Activated CD4-positive, alpha-beta T cell treated with anti-CD3 and anti-CD28 coated beads, Interleukin-2, Interleukin-4, amounts not matched to agents 100 ng/mL and 50 ng/mL, durations not matched to agents 16 hours and 8 hours (primary cell): Measurements from ENCODE around the gene NR4A1.

Experiments used
- DNase-seq: peaks from one replicate; pipeline ENCODE4 v3.0.0-alpha.2; 2020; ENCODE audit warnings: low spot score

NR4A1 gene

DNA sequence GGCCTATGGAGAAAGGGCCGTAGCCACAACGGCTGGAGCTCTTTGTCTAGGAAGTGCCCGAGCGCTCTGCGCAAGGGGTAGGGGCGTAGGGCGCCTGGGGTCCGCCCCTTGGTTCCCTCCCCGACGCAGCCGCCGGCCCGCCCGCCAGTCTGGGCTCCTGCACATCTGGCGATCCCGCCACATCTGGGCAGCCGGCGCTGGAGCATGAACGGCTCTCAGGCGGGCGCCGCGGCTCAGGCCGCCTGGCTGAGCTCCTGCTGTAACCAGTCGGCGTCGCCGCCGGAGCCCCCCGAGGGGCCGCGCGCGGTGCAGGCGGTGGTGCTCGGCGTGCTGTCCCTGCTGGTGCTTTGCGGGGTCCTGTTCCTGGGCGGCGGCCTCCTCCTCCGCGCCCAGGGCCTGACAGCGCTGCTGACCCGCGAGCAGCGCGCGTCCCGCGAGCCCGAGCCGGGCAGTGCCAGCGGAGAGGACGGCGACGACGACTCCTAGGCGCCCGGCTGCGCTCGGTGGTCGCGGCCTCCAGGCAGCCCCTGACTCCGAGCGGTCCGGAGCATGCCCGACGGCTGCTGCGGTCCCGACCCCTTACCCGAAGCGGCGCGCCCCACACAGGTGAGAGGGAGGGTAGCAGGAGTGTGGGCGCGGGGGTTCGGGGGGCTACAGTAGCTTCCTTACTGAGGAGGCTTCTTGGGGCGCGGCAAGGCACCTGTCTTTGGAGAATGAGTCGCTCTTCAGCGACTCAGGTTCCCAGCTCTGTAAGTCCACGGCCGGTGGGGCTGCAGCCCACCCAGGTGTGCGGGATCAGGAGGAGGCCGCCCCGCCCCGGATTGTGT is 28.5 kb downstream of the NR4A1 start, which contains the start of gene SMIM41:
Gene SMIM41 (plus strand): TSS at position 129 of the 827 bp plus-strand sequence. CDS start 76 bp downstream, at position 205.
- DNase-seq: no peak

DNA sequence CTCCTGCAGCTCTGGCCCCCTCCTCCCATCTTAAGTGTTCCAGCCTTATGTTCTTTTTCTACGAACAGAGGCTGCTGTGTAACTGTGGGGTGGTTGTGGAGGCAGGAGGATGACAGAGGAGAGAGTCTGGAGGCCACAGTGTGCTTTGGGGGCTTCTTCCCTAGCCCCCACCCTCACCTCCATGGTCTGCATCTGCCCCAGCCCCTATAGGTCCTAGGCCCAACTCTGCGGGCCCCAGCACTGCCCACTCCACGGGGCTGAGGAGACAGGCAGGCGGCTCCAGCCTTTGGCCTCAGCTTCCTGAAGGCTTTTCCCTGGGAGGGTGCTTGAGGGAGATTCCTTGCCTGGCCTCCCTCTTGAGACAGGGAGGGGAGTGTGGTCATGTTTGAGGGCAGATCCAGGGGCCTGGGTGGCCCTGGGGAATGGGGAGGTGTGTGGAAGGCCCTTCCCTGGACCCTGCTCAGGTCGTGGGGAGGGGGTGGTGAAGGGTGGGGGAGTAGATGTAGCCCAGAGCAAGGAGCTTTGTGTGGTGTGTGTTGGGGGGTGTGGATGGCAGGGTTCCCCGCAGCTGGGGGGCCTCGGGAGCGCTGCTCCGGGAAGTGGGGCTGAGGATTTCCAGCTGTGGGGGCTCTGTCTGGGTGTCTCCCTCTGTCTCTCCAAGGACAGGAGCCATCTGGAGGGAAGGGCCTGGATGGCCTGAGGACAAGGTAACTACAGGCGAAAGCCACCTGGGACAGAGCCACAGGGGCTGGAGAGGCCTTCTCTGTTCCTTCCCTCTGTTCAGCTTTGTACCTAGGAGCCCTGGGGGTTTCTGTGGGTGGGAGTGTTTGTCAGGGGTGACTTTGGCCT is 29.4 kb downstream of the NR4A1 start:
- no peak for DNase-seq

DNA sequence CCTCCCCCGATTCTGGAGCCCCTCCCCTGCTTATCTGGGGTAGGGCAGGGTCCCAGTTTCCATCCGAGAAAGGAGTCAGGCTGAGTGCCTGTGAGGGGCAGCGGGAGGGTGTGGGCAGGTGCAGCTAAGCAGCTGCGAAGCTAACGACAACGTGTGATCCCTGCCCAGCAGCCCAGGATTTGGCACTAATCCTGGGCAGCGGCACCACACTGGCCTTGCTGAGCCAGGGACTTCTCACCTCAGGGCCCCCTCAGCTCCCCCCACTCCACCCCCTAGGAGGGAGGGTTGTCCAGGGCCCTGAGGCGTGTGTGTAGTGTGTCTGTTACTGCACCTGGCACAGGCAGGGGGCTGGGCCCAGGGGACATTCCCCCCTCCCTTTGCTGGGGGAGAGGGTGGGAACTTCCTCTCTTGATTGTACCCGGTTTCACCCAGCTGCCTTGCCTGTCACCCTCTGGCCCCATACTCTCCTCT is 30.1 kb downstream of the NR4A1 start:
- no peak for DNase-seq

DNA sequence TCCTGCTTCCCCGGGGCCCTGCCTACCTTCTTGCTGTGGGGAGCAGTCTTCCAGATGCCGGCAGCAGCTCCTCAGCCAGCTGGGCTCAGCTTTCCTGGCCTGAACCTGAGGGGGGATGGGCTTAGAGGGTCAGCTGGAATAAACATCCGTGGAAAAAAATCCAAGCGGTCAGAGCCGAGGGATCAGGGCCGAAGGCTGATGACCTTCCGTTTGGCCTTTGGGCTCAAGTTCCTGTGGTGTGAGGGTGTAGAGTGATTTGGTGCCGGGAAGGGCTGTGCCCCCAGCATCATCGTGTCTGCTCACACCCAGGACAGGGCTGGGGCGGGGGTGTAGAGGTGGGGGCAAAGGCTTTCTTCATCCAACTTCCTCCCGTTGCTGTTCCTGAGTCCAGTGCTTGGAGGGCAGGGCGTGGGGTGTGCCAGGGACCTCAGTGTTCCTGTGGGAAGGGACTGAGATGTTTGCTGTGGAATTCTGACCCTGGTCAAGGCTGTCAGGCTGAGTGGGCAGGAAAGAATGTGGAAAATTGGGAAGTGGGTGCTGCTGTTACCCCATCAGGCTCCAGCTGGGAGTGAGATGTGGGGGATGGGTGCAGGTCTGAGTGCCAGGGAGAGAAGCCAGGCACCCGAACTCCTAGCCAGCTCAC is 30.9 kb downstream of the NR4A1 start:
- DNase-seq: no peak

DNA sequence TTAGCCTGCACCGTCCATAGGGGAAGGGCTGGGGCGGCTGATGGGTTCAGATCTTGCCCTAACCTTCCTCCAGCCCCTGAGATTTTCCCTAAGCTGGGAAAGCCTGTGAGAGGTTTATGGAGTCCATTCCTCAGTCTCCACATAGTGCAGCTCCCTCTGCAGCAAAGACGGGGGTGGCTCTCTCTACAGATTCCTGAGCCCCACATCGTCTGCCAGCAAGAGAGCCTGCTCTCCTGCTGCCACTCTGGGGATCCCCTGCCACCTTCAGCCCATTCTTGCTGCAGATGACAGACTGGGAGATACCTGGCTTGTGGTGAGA is 31.4 kb downstream of the NR4A1 start:
- no peak for DNase-seq

DNA sequence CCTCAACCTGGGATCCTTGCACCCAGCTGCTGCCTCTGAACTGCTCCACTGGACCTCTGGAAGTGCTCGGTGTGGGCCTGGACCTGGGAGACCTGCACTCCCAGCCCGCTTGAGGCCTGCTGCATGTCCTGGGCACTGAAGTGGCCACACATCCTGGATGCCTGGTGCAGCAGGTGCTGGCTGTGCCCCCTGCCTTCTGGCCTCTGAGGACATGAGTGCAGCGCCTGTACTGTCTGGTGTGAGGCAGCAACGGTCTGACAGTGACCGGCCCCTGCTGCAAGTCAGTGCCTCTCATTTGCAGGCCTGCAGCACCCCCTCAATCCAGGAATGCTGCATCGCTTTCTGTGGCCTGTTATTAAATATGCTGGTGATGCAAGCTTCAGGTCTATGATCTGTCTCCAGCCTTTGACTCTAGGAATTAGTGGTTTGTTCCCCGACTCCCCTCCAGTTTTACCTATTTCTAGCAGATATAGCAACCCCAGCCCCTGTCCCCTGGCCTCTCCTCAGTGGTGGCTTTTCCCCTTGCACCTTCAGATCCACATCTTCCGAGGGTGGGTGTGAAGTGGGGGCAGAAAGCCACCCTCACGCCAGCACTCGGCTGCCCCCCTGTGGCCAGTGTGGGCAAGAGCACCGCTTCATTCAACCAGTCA is 31.9 kb downstream of the NR4A1 start:
- peak; percentile 66 for DNase-seq

DNA sequence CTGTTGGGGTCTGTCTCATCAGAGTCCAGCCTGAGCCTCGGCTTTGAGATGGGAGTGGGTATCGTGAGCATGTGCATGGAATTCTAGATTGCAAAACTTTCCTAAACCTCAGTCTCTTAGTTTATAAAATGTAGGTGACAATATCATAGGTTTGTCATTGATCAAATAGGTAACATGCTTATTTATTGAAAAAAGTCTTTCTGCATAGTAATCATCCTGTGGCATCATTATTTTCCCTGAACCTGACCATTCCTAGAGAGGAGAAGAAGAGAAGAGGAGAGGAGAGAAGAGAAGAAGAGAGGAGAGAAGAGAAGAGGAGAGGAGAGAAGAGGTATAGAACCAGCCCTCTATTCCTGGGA is 32.4 kb downstream of the NR4A1 start:
- no peak for DNase-seq

DNA sequence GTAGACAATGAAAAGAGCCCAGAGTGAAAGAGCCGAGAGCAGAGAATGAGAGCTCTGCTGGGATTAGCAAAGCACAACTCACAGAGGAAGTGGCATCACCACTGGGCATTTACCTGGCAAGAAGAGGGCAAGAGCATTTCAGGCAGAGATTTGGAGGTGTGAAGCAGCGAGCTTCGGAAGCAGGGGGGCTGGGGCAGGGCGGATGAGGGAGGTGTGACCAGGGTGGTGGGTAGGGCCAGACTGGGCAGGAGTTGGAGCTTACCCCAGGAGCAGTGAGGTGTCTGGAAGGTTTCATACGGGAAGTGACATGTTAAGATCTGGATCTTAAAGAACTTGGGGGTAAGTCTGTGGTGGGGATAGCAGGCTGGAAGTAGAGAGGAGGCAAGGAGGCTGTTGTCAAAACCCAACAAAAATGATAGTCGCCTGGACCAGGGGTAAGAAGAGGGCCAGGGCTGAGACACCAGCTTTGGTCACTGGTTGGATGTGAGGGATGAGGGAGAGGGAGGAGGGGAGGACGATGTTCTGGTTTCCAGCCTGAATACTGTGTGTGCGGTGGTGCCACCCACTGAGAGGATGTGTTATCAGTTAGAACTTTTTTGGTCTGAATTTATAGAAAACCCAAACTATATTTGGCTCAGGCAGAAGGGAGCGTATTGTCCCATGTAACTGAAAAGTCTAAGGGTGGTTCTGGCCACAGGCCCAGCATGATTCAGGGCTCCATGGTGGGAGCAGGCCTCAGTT is 33.4 kb downstream of the NR4A1 start:
- no peak for DNase-seq

DNA sequence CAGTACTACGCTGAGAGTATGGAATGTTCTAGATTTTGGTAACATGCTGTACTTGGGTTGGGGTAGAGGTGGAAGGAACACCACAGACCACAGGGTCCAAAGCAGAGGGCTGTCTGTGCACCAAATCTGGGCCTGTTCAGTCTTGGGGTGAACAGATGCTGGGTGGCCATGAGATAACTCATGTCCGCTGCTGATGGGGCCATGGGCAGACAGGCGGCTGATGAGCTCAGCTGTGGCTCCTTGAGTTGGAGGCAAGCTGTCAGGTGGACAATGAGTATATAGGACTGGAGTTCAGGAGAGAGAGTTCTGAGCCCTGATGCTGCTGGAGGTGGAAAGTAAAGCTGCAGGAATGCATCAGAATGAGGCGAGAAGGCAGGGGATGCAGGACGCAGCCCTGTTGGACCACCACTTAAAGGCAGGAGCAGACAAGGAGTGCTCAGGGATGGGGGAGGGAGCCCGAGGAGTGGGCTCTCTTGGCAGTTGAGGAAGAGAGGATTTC is 34.5 kb downstream of the NR4A1 start:
- no peak for DNase-seq

DNA sequence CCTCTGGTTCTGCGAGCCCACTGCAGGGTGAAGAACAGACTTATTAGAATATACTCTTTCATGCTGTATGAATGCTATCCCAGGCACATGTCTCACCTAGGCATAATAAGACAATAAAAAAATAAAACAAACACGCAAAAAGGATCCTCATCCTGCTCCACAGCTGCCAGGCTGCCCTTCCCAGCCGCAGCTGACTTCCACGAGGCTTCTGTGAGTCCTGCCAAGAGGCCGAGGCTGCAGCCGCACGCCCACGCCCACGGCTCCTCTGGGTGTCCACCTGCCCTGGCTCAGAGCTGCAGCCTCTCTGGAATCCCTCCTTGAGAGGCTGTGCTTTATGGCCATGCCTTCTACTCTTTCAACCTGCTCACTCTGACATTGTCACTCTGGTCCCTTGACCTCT is 35.1 kb downstream of the NR4A1 start:
- no peak for DNase-seq

DNA sequence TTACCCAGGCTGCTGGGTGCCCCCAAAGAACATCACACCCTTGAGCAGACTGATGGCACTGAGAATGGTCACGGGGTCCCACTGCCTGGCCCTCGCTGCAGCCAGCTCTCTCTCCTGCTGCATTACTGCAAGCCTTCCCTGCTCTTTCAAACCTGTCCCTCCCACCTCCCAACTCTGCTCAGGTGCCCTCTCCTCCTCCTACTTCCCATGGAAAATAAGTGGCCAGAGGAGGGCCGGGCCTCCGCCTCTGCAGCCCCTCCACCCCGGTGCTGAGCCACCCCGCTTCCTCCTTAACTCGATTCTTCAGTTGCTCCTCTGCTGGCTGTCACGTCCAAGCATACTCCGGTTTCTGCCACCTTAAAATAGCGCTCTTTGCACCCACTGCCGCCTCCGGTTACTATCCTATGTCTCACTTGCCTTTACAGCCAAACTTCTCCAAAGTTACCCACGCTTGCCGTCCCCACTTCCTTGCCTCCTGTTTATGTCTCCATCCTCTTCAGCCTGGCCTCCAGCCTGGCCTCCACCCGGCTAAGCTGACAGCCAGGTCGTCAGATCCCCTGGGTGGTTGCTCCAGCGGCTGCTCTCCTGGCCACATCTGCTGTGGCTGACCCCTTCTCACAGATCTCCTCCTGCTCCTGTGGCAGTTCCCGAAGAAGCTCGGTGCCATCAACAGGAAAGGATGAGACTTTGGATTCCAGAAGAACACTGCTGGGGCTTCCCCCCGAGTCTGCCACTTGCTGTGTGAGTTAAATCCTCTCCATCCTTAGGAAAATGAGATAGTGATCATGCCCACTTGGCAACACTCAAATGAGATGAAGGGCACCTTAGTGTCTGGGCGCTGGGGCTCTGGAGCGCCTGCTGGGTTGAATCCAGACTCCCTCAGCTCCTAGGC is 35.9 kb downstream of the NR4A1 start:
- no peak for DNase-seq

DNA sequence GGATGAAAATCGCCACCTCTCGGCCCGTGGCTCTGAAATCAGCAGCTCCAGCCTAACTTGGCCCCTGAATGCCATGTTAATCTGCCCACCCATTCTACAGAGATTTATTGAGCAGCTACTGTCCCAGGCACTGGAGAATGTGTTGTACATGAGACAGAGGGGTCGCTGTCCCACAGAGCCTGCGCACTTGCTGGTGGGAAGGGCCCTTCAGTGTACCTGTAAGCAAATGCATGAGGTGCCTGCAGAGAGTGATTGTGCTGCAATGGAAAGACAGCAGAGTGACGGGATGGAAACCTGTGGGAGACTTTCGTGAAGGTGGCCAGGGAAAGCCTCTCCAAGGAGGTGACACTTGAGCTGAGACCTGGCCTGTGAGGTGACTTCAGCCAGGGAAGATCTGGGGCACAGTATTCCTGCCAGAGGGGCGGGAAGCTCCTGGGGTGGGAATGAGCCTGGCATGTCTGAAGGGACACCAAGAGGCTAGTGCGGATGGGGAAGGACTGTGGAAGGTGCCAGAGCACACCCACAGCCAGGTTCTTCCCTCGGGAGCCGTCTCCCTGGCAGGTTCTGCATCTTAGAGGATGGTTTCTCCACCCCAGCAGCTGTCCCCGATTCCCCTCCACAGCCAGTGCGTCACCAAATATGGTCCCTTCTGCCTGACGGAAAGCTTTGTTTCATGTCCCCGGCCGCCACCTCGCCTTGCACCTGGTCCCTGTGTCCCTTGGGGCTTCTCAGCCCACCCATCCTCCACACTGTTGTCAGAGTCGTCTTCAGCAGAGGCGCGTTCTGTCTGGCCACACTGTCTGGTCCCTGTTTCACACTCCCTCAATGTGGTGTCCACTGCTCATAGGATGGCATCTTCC is 36.9 kb downstream of the NR4A1 start:
- DNase-seq: no peak

DNA sequence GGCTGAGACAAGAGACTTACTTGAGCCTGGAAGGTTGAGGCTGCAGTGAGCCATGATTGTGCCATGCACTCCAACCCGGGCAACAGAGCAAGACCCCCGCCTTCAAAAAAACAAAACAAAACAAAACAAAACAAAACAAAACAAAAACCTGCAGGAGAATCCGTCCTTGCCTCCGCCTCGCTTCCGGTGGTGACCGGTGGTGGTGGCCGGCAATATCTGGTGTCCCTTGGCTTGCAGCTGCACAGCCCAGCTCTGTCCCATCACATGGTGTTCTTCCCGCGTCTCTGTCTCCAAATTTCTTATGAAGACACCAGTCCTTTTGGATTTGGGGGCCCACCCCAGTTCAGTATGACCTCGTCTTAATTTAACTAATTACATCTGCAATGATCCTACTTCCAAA is 38.2 kb downstream of the NR4A1 start:
- DNase-seq: no peak

DNA sequence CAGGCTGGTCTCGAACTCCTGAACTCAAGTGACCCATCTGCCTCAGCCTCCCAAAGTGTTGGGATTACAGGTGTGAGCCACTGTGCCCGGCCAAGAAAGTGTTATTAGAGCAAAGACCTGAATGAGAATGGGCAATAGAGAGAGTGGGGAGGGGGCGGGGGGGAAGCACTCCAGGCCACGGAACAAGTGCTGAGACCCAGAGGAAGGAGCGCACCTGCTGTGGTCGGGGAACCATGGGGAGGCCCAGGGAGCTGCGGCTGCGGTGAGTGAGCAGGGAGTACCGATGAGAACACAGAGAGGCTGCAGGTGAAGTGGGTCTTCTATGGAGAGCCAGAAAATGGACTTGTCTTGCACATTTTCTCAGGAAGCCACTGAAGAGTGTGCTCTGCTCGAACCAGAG is 39.0 kb downstream of the NR4A1 start:
- DNase-seq: no peak

DNA sequence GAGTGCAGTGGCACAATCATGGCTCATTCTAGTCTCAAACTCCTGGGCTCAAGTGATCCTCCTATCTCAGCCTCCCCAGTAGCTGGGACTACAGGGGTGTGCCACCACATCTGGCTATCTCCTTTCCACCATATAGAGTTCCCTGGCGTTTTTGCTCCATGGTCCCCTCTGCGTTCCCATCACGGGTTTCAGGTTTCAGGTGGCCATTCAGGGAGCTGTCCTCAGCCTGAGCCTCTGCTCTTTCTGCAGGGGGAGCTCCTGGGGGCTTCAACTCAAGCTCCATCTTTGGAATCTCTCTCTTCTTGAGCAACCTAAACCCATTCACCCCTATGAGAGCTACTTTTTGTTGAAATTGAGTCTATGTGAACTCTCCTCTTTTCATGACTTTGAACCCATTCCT is 39.8 kb downstream of the NR4A1 start:
- DNase-seq: no peak

DNA sequence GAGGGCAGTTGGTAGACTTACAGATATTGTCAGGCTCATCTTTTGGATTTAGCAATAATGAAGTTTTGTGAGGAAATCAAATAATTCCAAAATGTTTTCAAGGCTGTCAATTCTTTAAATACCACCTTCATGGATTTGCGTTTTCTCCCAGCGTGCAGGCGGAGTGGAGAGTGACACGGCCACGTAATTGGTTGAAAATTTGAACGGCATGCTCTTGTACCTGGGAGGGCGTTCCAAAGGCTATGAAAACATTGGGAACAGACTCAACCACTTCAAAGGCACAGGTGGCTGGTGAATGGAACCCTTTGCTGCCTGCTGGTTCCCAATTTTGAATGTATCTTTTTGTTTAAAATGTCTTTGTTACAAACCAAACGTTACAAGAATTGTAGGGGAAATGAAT is 40.6 kb downstream of the NR4A1 start:
- DNase-seq: no peak

DNA sequence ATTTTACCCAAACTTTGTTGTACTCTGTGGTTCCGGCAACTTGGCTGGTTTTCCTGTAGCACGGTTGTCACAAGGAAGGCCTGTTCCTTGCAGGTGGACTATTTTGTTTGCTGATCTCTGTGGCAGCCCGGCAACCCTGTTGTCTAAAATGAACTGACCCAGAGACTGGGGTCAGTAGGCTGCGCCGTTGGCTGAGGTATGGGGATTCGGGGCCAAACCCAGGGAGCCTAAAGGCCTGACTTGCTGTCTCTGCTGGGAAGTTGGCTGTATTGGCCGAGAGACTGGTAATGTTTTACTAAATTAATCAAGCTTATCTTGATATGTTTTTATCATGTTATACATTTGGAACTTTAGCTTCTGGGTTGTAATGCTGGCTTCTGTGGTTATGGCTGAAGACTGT is 42.1 kb downstream of the NR4A1 start:
- DNase-seq: no peak

DNA sequence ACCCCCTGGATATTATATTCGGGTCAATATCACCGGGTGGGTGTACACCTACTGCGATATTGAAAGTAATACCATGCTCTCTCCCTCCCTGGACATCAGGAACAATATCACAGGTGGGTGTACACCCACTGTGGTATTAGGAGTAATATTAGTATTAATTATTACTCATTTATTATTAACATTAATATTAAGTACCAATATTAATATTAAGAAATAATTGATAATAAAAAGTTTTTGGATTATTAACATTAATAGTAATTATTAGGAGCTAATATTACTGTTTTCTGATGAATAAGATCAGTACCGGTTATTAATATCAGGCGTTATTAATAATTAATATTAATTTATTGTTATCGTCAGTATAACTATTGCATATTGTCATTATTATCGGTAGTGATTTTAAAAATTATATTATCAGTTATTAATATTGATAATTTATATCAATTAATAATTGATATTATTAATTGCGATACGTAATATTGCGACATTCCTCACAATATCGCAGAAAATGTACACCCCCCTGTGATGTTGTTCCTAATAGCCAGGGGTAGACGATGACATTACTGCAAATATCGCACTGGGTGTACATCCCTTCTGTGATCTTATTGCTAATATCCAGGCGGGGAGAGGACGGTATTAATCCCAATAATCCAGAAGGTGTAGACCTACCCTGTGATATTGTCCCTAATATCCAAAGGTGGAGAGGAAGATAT is 45.2 kb downstream of the NR4A1 start:
- DNase-seq: no peak
